SK-N-SH (cell line): ENCODE measurements around the gene C6orf136.

Experiments
- CTCF ChIP-seq: fragments of 200-600 bp; sonication (generic); IDR thresholded peaks from 2 replicates; pipeline ENCODE4 v1.6.1; 2017; ENCODE audit warnings: antibody characterized with exemption, mild to moderate bottlenecking, moderate library complexity
- EP300 ChIP-seq, 2 experiments: IDR thresholded peaks; 2 replicates each; pipeline versions ENCODE4 v1.4.0 to v1.6.1; 2012; ENCODE audit warnings: borderline replicate concordance in 1 of 2, low read depth in 1 of 2, low read length in 1 of 2
- EZH2phosphoT487 ChIP-seq: fragments of 200-600 bp; sonication (generic); IDR thresholded peaks from 2 replicates; pipeline ENCODE4 v1.6.1; 2017; ENCODE audit warnings: low read depth, mixed run types, mild to moderate bottlenecking, antibody characterized with exemption, moderate library complexity, borderline replicate concordance
- MEF2A ChIP-seq: IDR thresholded peaks from 2 replicates; pipeline ENCODE4 v1.4.0; 2012; ENCODE audit warnings: low read depth, borderline replicate concordance
- MXI1 ChIP-seq: IDR thresholded peaks from 2 replicates; pipeline ENCODE4 v1.6.1; 2012; ENCODE audit warnings: mild to moderate bottlenecking, low read depth, low read length, improper control_type of control experiment
- NFIC ChIP-seq: IDR thresholded peaks from 2 replicates; pipeline ENCODE4 v1.4.0; 2012; ENCODE audit warnings: borderline replicate concordance
- NRF1 ChIP-seq: IDR thresholded peaks from 2 replicates; pipeline ENCODE4 v1.6.1; 2012; ENCODE audit warnings: low read depth, mild to moderate bottlenecking, low read length
- POLR2AphosphoS5 ChIP-seq: IDR thresholded peaks from 2 replicates; pipeline ENCODE4 v1.6.1; 2012; ENCODE audit warnings: low read depth, low read length
- RAD21 ChIP-seq: IDR thresholded peaks from 2 replicates; pipeline ENCODE4 v1.6.1; 2012; ENCODE audit warnings: mild to moderate bottlenecking, low read length
- RFX5 ChIP-seq: IDR thresholded peaks from 2 replicates; pipeline ENCODE4 v1.6.1; 2012; ENCODE audit warnings: mild to moderate bottlenecking, improper control_type of control experiment, low read length
- RXRA ChIP-seq: IDR thresholded peaks from 2 replicates; pipeline ENCODE4 v1.4.0; 2012; ENCODE audit warnings: low read depth, mild to moderate bottlenecking, borderline replicate concordance
- USF2 ChIP-seq: fragments of 150-350 bp; IDR thresholded peaks from 2 replicates; pipeline ENCODE4 v1.6.1; 2017; ENCODE audit warnings: antibody characterized with exemption, low read length, low read depth, borderline replicate concordance

GRCh38 chr6:30683980-30684338 is 37.0 kb downstream of the C6orf136 start:
- TF ChIP-seq MEF2A, result no peak
- TF ChIP-seq RAD21, result no peak
- TF ChIP-seq POLR2AphosphoS5, result no peak
- no peak for TF ChIP-seq RFX5
- no peak for TF ChIP-seq CTCF
- TF ChIP-seq EP300 (IDR thresholded peaks at IDR 0.05; ENCODE audit: borderline replicate concordance in 1 of 2, low read depth in 1 of 2, low read length in 1 of 2), result no peak
- TF ChIP-seq RXRA, result no peak
- TF ChIP-seq NFIC, result no peak
- TF ChIP-seq MXI1, result no peak
- no peak for TF ChIP-seq EZH2phosphoT487
- no peak for TF ChIP-seq NRF1
- no peak for TF ChIP-seq USF2
